GM12878 (cell line): ENCODE results near the gene PRR5L. TPM values are rescaled to one million over a fixed set of nuclear protein-coding genes. Genes with fewer than 3 reads are reported as not detected.

ENCODE experiments used
- ATAC-seq: fragments of 200-7000 bp; cut with Tn5 transposase; 3 replicates; pipeline ENCODE4 v1.9.1; 2020; ENCODE audit warnings: mild to moderate bottlenecking, moderate library complexity
- BruUV-seq: library from RNA; stranded (reverse); fragments of 400-500 nt; replicated peaks from 2 replicates; lab custom pipeline; 2021; lab: Mats Ljungman, UMichigan
- CTCF ChIA-PET: fragments of 300-600 bp; sonication (Branson Sonifier 250); formaldehyde crosslinking; extraction: SDS; loops from one replicate; lab custom pipeline; 2021; ENCODE audit warnings: inconsistent platforms; lab: Yijun Ruan, JAX
- POLR2A ChIA-PET: fragments of 350-600 bp; formaldehyde crosslinking; extraction: SDS; loops from one replicate; lab custom pipeline; 2021; ENCODE audit warnings: inconsistent platforms; lab: Charles Lee
- RAD21 ChIA-PET: fragments of 300-600 bp; sonication (Branson Sonifier 250); formaldehyde crosslinking; loops from one replicate; lab custom pipeline; 2023; ENCODE audit warnings: antibody characterized with exemption; ENCODE audit not compliant: unreplicated experiment; lab: Charles Lee
- SMC1A ChIA-PET: fragments of 300-600 bp; sonication (Branson Sonifier 250); formaldehyde crosslinking; loops from one replicate; lab custom pipeline; 2023; ENCODE audit not compliant: unreplicated experiment, uncharacterized antibody; lab: Charles Lee
- DNase-seq: peaks from one replicate; pipeline ENCODE4 v3.0.0-alpha.2; 2011; ENCODE audit warnings: low read depth, low spot score
- FAIRE-seq: peaks from 3 replicates; lab custom pipeline; 2011; peaks lifted over from hg19 to GRCh38; lab: Jason Lieb, UNC
- H2AFZ ChIP-seq: 2 replicates; pipeline ENCODE4 v1.6.0; 2011; ENCODE audit warnings: low read depth, low read length, control low read depth; ENCODE audit not compliant: control insufficient read depth
- H3K27ac ChIP-seq: 2 replicates; pipeline ENCODE4 v1.5.1; 2011; ENCODE audit warnings: control low read depth; ENCODE audit not compliant: control insufficient read depth, insufficient read depth
- H3K27me3 ChIP-seq, 2 experiments: replicated peaks in 1 of 2; 2 replicates each; pipeline versions ENCODE4 v1.6.0 to v1.6.1; 2011; ENCODE audit warnings: low read length in 1 of 2; ENCODE audit not compliant: control insufficient read depth in 2 of 2, insufficient read depth in 2 of 2
- H3K36me3 ChIP-seq, 2 experiments: 2 replicates each; pipeline ENCODE4 v1.5.1; 2011; ENCODE audit warnings: low read length in 1 of 2; ENCODE audit not compliant: control insufficient read depth in 2 of 2, insufficient read depth in 2 of 2
- H3K4me1 ChIP-seq: 2 replicates; pipeline ENCODE4 v1.6.1; 2011; ENCODE audit warnings: mild to moderate bottlenecking, low read length, moderate library complexity, mixed read lengths; ENCODE audit not compliant: control insufficient read depth, insufficient read depth
- H3K4me2 ChIP-seq: 2 replicates; pipeline ENCODE4 v1.6.0; 2011; ENCODE audit warnings: control low read depth; ENCODE audit not compliant: control insufficient read depth, insufficient read depth
- H3K4me3 ChIP-seq: fragments of 200-600 bp; sonication (generic); 2 replicates; pipeline ENCODE4 v1.5.1; 2016
- H3K79me2 ChIP-seq: 2 replicates; pipeline ENCODE4 v1.6.0; 2011; ENCODE audit warnings: low read length; ENCODE audit not compliant: control insufficient read depth, insufficient read depth
- H3K9ac ChIP-seq: 2 replicates; pipeline ENCODE4 v1.8.0; 2011; ENCODE audit warnings: low read length, control low read depth, mixed read lengths; ENCODE audit not compliant: control insufficient read depth, insufficient read depth
- H3K9me3 ChIP-seq: replicated peaks from 3 replicates; pipeline ENCODE4 v1.5.1; 2011; ENCODE audit warnings: mild to moderate bottlenecking, low read length; ENCODE audit not compliant: control insufficient read depth, insufficient read depth
- H4K20me1 ChIP-seq: 2 replicates; pipeline ENCODE4 v1.6.0; 2011; ENCODE audit not compliant: control insufficient read depth, insufficient read depth
- ATF3 ChIP-seq: IDR thresholded peaks from 2 replicates; pipeline ENCODE4 v1.6.1; 2011; ENCODE audit warnings: low read depth, mild to moderate bottlenecking, low read length, moderate library complexity, borderline replicate concordance; ENCODE audit errors: extremely low read depth
- ATF7 ChIP-seq: fragments of 450-650 bp; IDR thresholded peaks from 2 replicates; pipeline ENCODE4 v1.6.1; 2016; ENCODE audit warnings: low read depth, mild to moderate bottlenecking
- CREM ChIP-seq: IDR thresholded peaks from 2 replicates; pipeline ENCODE4 v1.6.1; 2014; ENCODE audit warnings: antibody characterized with exemption, low read depth
- NBN ChIP-seq: fragments of 450-650 bp; IDR thresholded peaks from 2 replicates; pipeline ENCODE4 v1.6.1; 2016
- ZNF384 ChIP-seq: IDR thresholded peaks from 2 replicates; pipeline ENCODE4 v1.6.1; 2012; ENCODE audit warnings: low read depth, mild to moderate bottlenecking, low read length, improper control_type of control experiment, borderline replicate concordance
- WGBS: methylation state at CpG from one replicate; pipeline ENCODE4 v1.1.6; 2016; ENCODE audit warnings: low lambda C conversion rate; ENCODE audit not compliant: insufficient replicate concordance, insufficient coverage; ENCODE audit errors: missing lambda C conversion rate; 5-methylcytosine and 5-hydroxymethylcytosine counted together
- in situ Hi-C: fragments of 300-500 bp; cut with MboI; formaldehyde crosslinking; loops from 9 replicates; pipeline ENCODE4 v1.14.3; 2018; ENCODE audit warnings: mixed read lengths
- intact Hi-C: fragments of 100-400 bp; cut with micrococcal nuclease; formaldehyde crosslinking; loops from one replicate; pipeline ENCODE4 v1.14.2; 2022; ENCODE audit not compliant: unreplicated experiment
- polyA plus RNA-seq, 11 experiments: library from polyadenylated mRNA; depleted of rRNA in 4 of 11; unstranded in 6 of 11; stranded (reverse) in 5 of 11; fragments of >200 nt; fragmentation: Nextera tagmentation in 4 of 11; fragmentation: Illumina TruSeq in 1 of 11; extraction: Ambion mirVana in 4 of 11; extraction: Trizol in 1 of 11; gene quantifications; 1 replicate in 1 of 11; 2 replicates in 10 of 11; pipeline versions ENCODE4 v1.2.1 to v1.2.3, GENCODE V29; 2011 to 2016; ENCODE audit warnings: inconsistent platforms in 2 of 11, missing spikeins in 2 of 11, low read depth in 1 of 11
- total RNA-seq, 4 experiments: library from RNA; depleted of rRNA in 3 of 4; stranded (reverse); fragments of >200 nt in 3 of 4; fragmentation: Illumina TruSeq in 1 of 4; extraction: Trizol in 1 of 4; gene quantifications; 2 replicates each; pipeline versions ENCODE4 v1.2.1 to v1.2.3, GENCODE V29; 2013 to 2021

PRR5L gene
- total and polyA plus RNA-seq, 10 of the 15 experiments (the other 5 are each of a cell fraction or from before 2014, with no cell fraction given): 0.11 to 4.2 (median 0.67) TPM; not detected in 1

GRCh38 chr11:36380296-36381014 lies 84.4 kb downstream of the PRR5L start:
- in situ Hi-C loops: no loop called here
- H3K27ac ChIP-seq: no peak overlapping the region
- WGBS: 59% methylated on average over 9 of the region's 9 CpGs

GRCh38 chr11:36381015-36381360 lies 84.9 kb downstream of the PRR5L start:
- in situ Hi-C loops: no loop called here
- BruUV-seq: no TSS peak

More at GRCh38 chr11:36380296-36381014, 84.4 kb downstream of the PRR5L start:
- Histone ChIP-seq H4K20me1 (no peaks in the 10 kb centered on the region), H3K9me3 (no peaks in the 10 kb centered on the region), H3K4me1 (peaks cover 7% of the 10 kb centered on the region), H3K36me3 (no peaks in the 10 kb centered on the region), H3K27me3 (peaks cover 11 to 14% of the 10 kb centered on the region in 2 experiments), H3K9ac (no peak overlapping the region), H3K4me3 (no peak overlapping the region), H3K79me2 (no peaks in the 10 kb centered on the region), H3K4me2 (peak overlapping the region; percentile 15; the same call in 1 of the 2 replicates), H2AFZ (no peak overlapping the region)
- intact Hi-C loops: no loop called here
- ATAC-seq (no peak), DNase-seq (no peak), FAIRE-seq (no peak)
- TF ChIP-seq CREM (no peak), ATF7 (peak; percentile 67)
- SMC1A ChIA-PET: interaction anchor here (0.8 to 2.2 kb wide), 8 partner anchors 8 to 112 kb away, joined by 3 to 9 read pairs (median 3); no protein-coding TSS in a partner anchor
- no TSS peak for BruUV-seq
- CTCF ChIA-PET: interaction anchor here (1.5 to 1.7 kb wide), 2 partner anchors 25 to 89 kb away, joined by 4 read pairs; no protein-coding TSS in a partner anchor
- POLR2A ChIA-PET: no interaction called here
- RAD21 ChIA-PET: interaction anchor here (0.7 to 1.1 kb wide), 2 partner anchors 20 to 89 kb away, joined by 3 read pairs; no protein-coding TSS in a partner anchor

More at GRCh38 chr11:36381015-36381360, 84.9 kb downstream of the PRR5L start:
- TF ChIP-seq ZNF384 (no peak), ATF3 (no peak), NBN (no peak)
- Histone ChIP-seq H3K36me3 (no peaks in the 10 kb centered on the region), H3K27me3 (peaks cover 11 to 14% of the 10 kb centered on the region in 2 experiments), H3K9me3 (no peaks in the 10 kb centered on the region), H3K79me2 (no peaks in the 10 kb centered on the region), H3K9ac (no peak overlapping the region), H3K4me1 (peaks cover 7% of the 10 kb centered on the region), H3K27ac (no peak overlapping the region), H3K4me3 (no peak overlapping the region), H3K4me2 (peak overlapping the region; percentile 15; the same call in 1 of the 2 replicates), H4K20me1 (no peaks in the 10 kb centered on the region), H2AFZ (no peak overlapping the region)
- 0% methylated on average over 4 of the region's 4 CpGs for WGBS
- POLR2A ChIA-PET: interaction anchor here (0.5 kb wide), 2 partner anchors 61 to 577 kb away, joined by 3 to 5 read pairs; no protein-coding TSS in a partner anchor
- ATAC-seq (no peak), FAIRE-seq (no peak), DNase-seq (no peak)
- SMC1A ChIA-PET: interaction anchor here (0.8 to 2.2 kb wide), 8 partner anchors 8 to 112 kb away, joined by 3 to 9 read pairs (median 3); no protein-coding TSS in a partner anchor
- intact Hi-C loops: no loop called here
- RAD21 ChIA-PET: interaction anchor here (0.7 to 1.1 kb wide), 2 partner anchors 21 to 89 kb away, joined by 3 read pairs; no protein-coding TSS in a partner anchor
- CTCF ChIA-PET: interaction anchor here (1.5 to 1.7 kb wide), 2 partner anchors 25 to 89 kb away, joined by 4 read pairs; no protein-coding TSS in a partner anchor
